Ecto neural progenitor cell (in vitro differentiated cells): ENCODE data around the gene TPPP3.

Experiments used
- DNase-seq: peaks from one replicate; pipeline ENCODE4 v3.0.0-alpha.2; 2018; ENCODE audit warnings: low spot score

The TPPP3 gene

DNA sequence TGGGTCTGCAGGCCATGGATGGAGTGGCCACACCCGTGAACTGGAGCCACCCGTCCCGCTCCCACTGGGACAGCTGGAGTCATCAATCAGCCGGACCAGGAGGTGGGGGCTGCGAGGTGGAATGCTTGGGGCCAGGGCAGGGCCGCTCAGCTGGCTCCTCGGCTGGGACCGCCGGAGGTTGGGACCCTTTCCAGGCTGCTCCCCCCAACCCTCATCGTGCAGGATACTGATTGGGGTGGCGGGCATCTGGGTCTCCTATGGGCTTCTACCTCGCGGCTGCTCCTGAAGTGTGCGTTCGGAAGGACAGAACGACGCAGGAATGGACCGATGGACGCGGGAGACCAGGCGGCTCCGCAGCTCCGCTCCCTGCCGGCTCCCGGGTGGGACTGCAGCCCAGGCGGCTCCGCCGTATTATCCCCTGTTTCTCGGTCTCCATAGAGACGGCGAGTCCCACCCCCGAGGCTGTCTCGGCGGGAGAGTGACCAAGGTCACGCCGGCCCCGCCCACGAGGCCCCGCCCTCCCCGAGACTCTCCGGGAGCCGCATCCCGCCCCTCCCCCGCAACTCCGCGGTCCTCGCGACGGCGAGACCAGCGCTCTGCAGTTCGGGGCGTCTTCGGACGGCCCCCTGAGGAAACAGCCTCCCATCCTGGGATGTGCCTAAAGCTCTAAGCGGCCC is at the start of gene TPPP3:
TSS of gene TPPP3 (minus strand) at position 388 of the 677 bp plus-strand sequence. CDS start 2,387 bp downstream, outside the sequence.
- peak; percentile 92 for DNase-seq

DNA sequence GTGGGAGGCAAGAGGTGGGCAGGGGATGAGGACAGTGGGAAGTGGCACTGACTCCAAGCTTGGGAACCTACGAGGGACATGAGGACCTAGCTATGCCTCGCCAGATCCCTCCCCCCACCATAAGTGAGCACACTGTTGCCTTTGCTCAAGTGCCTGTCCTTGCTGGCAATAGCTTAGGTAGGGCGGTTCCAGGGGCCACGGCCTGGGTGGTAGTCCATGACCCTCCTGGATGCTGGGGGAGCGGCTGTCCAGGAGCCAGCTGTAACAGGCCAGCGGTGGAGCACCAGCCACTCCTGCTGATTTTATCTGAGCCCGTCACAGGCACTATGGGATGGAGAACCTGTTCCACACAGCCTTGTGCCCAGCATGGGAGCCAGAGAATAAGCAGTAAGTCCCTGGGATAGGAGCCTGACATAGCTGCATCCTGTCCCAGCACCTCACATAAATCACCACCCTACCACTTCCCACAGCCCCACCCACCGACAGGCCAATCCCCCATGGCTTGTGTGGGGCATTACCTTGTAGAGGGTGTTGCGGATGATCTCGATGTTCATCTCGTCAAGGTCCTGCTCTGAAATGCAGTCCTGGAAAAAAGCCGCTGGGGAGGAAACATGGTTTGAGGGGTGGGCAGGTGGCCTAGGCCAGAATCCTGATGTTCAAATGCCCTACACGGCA is 49.4 kb upstream of the TPPP3 start:
- no peak for DNase-seq

DNA sequence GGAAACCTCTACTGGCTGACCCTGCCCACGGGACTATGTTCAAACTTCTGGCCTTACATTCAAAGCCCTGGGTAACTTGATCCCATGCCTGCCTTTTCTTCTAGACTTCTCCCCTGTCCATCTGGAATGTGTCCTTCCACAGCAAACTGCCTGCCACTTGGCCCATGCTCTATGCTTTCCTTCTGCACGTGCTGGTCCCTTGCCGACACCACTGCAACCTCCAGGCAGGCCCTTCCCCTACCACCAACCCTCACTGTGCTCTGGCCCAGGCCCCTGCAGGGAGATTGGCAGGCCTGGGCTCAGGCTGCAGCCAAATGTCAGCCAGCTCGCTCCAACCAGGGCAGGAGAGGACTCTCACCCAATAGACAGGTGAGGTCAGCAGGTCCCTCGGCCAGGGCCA is 48.6 kb upstream of the TPPP3 start:
- no peak for DNase-seq

DNA sequence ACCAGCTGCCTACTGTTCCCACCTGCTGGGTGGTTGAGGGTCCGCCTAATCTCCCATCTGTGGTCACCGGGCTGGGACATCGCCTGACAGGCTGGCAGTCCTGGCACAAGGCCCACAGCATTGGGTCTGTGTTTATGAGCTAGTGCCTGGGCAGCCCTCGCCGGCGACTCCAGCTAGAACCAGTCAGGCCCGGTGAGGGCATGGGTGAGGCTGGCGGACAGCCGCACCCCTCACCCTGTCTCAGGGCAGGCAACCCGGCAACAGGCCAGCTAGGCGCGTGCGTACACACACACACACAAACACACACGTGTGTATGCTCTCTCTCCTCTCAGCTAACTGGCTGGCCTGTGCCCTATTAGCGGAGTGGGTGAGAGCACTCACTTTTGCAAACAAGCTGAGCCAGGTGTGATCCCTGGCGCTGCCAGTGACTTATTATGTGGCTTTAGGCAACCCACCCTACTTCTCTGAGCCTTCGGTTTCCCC is 48.0 kb upstream of the TPPP3 start:
- DNase-seq = no peak

DNA sequence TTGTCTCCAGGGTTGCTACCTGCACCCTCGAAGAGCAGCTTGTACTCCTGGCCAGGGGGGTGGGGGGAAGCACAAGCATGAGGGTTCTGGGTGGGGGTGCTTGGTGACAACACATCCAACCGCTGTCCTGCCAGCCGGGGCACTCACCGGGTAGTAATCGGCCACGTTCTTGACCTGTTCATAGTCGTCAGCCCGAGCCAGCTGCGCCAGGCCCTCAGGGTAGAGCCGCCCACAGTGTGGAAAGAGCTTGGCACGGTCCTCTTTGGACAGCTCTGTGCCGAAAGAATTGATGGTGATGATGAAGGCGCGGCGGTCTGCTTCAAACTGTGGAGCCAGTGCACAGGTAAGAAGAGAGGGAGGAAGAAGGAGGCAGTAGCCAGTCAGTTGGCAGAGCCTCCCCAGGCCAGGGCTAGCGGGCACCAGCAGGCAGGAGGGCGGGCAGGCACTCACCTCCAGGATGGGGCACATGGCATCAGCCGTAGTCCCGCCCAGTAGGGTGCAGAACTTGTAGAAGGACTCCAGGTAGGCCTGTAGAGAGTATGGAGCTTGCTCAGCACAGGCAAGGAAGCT is 45.6 kb upstream of the TPPP3 start:
- no peak for DNase-seq

DNA sequence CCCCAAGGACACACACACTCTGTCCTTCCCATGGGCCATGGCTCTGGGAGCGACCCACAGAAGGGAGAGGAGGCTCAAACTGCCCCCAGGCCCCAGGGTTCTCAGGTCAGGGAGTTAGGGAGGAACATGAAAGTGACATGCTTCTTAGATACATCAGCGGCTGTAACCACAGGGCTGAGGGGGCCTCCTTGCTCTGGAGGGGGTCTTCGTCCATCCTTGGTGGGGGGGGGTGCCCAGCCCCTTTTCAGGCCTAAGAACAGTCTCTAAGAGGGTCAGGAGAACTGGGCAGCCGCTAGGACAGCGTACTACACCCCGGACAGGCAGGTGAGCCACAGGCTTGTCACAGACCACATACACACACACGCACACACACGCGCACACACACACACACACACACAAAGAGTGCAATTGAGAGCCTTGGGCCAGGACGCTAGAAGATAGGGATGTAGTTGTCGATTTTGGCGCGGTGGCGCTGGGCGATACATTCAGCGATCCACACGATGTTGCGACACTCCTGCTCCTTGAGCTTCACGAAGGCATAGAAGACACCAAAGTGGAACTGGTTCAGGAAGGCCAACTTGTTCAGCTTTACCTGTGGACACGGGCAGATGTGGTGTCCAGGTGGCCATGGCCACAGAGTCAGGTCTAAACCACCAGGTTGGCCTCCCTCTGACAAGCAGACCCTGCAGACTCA is 44.9 kb upstream of the TPPP3 start:
- no peak for DNase-seq

DNA sequence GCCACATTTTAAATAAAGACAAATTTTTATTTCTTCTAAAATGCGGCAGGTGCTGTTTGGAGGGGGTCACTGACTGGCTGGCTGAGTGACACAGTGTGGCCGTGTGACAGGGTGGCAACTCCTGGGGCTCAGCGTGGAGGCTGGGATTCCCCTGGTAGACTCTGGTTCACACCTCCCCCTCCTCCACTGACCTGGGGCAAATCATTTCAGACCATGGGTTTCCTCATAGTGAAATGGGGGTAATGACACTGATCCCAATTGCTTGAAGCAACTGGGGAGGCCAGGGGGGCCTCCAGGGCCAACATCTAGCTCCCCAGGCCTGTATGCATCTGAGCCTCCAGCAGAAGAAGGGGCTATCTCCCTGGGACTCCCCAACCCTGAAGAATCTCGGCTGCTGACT is 44.2 kb upstream of the TPPP3 start:
- DNase-seq = no peak

DNA sequence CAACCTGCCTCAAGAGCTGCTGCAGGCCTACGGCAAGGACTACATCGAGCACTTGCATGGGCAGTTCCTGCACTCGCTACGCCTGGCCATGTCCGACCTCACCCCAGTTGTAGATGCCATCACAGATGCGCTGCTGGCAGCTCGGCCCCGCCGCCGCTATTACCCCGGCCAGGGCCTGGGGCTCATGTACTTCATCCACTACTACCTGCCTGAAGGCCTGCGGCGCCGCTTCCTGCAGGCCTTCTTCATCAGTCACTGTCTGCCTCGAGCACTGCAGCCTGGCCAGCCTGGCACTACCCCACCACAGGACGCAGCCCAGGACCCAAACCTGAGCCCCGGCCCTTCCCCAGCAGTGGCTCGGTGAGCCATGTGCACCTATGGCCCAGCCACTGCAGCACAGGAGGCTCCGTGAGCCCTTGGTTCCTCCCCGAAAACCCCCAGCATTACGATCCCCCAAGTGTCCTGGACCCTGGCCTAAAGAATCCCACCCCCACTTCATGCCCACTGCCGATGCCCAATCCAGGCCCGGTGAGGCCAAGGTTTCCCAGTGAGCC is 43.4 kb upstream of the TPPP3 start:
- DNase-seq = no peak

DNA sequence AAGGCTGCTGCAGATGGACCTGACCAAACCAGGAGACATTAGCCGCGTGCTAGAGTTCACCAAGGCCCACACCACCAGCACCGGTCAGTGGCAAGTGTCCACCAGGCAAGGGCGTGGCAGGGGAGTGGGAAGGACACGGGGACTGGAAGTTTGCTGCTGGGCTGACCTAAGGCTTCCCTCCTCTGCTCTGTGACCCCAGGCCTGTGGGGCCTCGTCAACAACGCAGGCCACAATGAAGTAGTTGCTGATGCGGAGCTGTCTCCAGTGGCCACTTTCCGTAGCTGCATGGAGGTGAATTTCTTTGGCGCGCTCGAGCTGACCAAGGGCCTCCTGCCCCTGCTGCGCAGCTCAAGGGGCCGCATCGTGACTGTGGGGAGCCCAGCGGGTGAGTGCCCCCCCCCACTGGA is 42.5 kb upstream of the TPPP3 start:
- no peak for DNase-seq

DNA sequence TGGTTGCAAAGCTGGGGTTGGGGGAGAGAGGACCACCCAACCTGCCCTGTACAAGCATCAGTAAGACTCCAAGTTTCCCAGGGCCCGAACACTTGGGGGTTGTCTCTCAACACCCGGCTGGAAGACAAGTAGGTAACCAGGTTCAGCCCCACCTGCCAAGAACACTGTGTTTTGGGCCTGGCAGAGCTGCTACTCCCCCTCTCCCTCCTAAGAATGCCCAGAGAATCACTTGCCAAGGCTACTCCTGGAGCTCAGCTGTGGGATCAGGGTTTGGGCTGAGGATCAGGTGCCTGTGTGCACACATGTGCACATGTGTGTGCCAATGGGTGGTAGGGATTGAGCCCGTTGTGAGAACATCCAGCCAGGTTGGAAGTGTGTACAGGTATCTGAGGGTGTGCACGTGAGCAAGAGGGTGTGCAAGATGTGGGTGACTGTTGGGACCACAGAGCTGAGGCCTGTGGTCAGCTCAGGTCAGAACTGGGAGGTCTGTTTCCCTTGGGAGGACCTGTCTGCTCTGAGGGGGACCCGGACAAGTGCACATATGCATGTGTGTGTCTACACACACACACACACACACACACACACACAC is 39.9 kb upstream of the TPPP3 start:
- DNase-seq = no peak

DNA sequence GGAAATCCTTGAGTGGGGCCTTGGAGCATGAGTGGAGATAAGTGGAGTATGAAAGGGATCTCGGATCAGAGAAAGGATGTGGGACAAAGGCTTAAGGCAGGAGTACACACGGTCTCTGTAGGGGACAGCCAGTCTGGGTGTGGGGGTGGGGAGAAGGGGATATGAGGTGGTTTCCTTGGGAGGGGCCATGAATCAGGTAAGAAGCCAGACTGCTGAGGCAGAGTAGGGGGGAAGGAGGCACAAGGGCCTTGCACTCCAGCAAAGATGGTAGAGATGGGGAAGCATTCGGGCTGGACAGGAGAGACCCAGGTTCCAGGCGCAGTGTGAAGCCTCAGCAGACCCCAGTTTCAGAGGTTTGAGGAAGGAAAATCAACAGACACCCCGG is 39.2 kb upstream of the TPPP3 start:
- no peak for DNase-seq

DNA sequence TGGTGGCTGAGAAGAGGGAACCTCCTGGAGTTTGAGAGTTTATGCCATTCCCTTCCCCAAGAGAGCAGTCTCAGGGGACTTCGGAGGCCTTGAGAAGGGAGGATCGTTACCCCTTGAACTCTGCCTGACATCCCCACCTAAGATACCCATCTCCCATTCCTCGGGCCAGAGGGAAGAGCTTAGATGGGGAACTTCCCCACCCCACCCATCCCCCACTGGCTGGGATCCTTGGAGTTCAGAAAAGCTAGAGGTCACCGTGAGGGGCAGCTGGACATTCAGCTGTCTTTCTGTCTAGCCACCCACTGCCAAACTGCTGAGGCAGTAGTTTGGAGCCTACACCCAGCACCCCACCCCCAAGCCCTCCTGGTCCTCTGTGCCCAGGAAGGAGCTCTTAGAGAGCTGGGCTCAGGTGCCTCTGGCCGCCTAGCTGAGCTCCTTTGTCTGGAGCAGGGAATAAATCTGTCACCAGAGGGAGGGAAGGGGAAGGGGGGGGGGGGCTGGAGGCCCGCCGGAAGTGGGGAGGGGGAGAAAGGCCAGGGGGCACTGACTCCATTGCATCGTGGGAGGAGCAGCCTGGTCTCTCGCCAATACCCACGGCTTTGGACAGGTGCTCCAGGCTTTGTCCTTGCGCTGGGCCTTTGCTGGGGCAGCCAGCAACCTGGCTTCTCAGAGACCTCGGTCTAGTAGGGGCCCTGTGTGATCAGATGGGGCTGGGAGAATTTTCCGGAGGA is 38.6 kb upstream of the TPPP3 start:
- no peak for DNase-seq

DNA sequence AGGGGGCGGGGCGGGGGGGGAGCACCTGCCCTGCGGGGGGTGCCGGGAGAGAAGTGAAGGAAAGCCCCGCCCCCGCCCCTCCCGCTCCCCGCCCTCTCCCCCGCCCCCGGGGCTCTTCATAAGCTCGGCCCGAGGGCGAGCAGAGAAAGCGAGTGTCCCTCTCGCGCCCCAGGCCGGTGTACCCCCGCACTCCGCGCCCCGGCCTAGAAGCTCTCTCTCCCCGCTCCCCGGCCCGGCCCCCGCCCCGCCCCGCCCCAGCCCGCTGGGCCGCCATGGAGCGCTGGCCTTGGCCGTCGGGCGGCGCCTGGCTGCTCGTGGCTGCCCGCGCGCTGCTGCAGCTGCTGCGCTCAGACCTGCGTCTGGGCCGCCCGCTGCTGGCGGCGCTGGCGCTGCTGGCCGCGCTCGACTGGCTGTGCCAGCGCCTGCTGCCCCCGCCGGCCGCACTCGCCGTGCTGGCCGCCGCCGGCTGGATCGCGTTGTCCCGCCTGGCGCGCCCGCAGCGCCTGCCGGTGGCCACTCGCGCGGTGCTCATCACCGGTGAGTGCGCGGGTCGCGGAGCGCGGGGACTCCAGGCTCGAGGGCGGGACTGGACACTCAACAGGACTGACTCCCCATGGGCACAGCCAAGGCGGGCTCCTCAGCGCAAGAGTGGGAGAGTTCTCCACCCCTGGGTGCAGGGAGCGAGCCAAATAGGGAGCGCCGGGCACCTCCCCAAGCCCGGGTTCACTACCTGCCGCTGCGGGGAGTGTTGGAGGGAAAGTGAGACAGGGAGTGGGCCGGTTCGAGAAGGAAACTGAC is 37.9 kb upstream of the TPPP3 start, which contains the start of gene HSD11B2:
TSS of gene HSD11B2 (plus strand) at position 145 of the 798 bp plus-strand sequence. CDS start at position 273, 128 bp downstream.
- DNase-seq = peak; percentile 78

DNA sequence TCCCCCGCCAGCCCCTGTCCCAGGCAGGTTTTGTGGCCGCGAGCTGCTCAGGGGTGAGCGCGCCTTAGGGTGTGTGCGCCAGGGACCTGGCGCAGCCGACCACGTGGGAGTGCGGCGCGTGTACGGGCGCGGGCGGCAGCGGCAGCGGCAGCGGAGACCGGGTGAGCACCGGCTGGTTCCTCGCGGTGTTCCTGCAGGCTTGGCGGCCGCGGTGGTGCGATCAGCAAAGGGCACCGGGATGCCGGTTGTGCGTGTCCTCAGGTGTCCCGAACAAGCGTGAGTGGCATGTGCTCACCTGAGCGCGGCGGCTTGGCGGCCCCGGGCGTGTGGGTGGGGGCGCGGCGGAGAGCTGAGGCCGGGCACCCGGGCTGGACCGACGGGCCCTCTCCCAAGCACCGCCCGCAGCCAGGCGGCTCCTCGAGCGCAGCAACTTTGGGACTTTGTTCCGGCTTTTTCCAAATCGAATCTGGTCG is 37.2 kb upstream of the TPPP3 start:
- DNase-seq = peak; percentile 58

DNA sequence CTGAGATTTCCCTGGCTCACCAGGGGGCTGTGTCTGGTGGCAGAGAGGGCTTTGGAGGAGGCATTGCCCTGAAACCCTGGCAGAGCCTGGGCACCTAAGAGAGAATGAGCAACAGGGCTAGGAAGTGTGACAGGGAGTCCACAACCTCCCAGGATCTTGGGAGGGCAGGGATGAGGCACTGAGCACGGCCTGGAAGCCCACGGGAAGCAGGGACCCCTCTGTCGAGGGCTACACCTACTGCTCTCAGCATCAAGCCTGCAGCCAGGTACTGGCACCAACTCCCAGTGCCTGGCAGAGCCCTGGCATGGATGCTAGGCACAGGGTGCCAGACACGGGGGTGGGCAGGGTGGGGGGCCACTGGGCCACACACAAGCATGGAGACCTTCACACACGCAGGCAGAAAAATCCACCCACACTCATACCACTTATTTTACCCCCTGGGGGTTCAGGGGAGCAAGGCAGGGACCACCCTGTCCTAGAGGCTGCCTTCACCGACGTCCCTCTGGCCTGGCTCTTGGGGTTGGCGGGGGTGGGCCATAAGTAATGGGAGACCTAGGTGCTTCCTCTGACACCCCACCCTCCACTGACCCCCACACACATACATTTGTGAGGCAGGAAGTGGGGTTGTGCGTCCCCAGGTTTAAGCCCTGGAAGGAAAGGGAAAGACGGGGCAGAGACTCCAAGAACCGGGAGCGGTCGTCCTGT is 36.7 kb upstream of the TPPP3 start:
- no peak for DNase-seq

DNA sequence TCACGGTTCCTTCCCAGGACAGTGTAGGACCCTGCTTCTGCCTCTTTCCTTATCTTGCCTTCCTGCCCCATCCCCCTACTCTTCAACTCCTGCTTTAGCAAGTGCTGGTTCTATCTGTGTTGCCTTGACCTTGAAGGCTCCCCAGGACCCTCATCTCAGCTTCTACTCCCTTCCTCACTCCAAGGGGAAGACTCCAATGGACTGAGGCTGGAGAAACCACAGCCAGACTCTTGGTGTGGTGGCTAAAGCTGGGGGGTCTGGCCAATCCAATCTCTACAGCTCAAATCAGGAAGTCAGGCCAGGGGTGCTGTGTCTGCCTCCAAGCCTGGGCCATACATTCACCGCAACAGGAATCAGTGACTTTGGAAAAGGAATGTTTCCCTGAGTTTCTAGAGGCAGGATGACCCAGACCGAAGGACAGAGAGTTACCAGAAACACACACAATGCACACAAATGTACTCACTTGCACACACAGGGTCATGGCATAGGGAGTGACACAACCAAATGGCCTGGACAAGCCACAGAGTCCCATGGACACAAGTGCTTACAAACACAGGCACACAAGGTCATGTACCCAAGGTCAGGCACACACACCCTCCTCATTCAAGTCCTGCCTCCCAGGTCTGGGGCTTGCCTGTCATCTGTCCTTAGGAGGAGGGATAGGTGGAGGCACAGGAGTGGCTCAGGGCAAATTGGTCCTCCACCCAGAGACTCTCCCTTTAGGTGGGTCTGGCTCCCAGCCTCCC is 35.9 kb upstream of the TPPP3 start:
- DNase-seq = no peak

DNA sequence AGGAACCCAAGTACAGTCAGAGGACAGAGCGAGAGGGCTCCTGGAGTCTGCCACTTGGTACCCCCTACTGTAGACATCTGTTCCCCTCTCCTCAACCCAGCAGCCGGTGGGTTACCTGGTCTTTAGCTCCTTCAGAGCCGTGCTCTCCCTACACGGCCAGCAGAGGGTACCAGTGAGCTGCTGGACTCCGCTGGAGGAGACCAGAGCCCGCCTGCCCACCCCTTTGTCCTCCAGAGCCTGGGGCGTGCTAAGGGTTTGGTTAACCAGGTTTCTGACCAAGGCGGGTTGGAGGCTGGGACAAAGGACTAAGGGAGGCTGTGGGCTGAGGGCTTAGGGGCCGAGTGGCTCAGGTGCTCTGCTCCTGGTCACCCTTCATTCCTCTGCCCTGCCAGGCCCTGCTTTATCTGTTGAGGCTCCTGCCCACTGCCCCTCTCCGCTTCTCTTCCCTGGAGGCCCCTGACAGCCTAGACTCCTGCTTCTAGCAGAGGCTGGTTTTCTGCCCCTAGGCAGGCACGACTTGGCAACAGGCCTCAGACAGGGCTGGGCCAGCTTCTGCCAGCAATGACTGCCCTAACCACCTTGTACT is 34.9 kb upstream of the TPPP3 start:
- DNase-seq = peak; percentile 89

DNA sequence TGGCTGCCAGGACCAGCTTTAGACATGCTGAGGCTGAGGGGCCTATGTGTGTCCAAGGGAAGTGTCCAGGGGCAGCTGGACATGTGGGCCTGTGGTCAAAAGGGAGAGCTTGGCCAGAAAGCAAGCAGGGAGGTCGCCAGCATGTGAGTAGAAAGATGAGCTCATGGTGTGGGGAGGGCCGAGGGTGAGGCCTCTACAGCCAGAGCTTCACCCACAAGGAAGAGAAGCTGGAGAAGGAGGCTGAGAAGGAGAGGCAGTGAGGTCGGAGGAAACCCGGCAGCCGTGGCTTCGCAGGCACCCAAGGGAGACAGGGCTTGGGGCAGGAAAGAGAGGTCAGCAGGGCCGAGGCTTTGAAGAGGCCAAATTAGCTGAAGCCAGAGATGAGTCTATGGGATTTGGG is 33.7 kb upstream of the TPPP3 start:
- DNase-seq = no peak

DNA sequence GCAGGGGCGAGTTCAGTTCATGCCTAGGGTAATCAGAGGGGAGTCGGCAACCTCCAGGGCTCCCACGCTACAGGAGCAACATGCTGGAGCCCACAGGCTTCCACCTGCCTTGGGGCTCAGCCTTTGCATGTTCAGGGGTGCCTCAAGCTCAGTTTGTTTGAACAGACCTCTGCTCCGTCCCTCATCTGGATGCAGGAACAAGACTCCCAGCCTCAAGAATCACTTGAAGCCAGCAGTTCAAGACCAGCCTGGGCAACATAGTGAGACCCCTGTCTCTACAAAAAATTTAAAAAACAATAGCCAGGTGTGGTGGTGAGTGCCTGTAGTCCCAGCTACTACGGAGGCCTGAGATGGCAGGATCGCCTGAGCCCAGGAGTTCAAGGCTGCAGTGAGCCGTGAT is 32.7 kb upstream of the TPPP3 start:
- DNase-seq = no peak
